Neural cell (in vitro differentiated cells): ENCODE data around the gene MSANTD3. TPM values are rescaled to one million over a fixed set of nuclear protein-coding genes. Genes with fewer than 3 reads are reported as not detected.

Source experiments
- H2AFZ ChIP-seq: fragments of 200-600, 300-800 bp; sonication (generic), shearing (Covaris generic); 2 replicates; pipeline ENCODE4 v1.6.0; 2014; ENCODE audit warnings: low read depth, mild to moderate bottlenecking, antibody characterized with exemption, low read length, moderate library complexity
- H3F3A ChIP-seq: fragments of 200-600 bp; shearing (Covaris generic); 2 replicates; pipeline ENCODE4 v1.6.1; 2016; ENCODE audit warnings: mild to moderate bottlenecking, moderate library complexity, mixed read lengths, antibody characterized with exemption, low read length; ENCODE audit not compliant: insufficient read depth, poor library complexity, severe bottlenecking
- H3K27ac ChIP-seq: fragments of 200-600, 300-800 bp; sonication (generic), shearing (Covaris generic); 2 replicates; pipeline ENCODE4 v1.5.1; 2014; ENCODE audit warnings: mild to moderate bottlenecking, low read length, moderate library complexity
- H3K27me3 ChIP-seq: fragments of 300-800, 200-600 bp; sonication (generic), shearing (Covaris generic); 2 replicates; pipeline ENCODE4 v1.6.0; 2014; ENCODE audit warnings: mild to moderate bottlenecking, low read depth, low read length, moderate library complexity; ENCODE audit not compliant: insufficient read depth
- H3K36me3 ChIP-seq: fragments of 300-800, 200-600 bp; sonication (generic), shearing (Covaris generic); 2 replicates; pipeline ENCODE4 v1.5.1; 2014; ENCODE audit warnings: mild to moderate bottlenecking, antibody characterized with exemption, low read length, moderate library complexity; ENCODE audit not compliant: insufficient read depth
- H3K4me2 ChIP-seq: fragments of 300-800, 200-600 bp; sonication (generic), shearing (Covaris generic); 2 replicates; pipeline ENCODE4 v1.6.0; 2014; ENCODE audit warnings: mild to moderate bottlenecking, low read length
- H3K4me3 ChIP-seq: fragments of 300-800, 200-600 bp; sonication (generic), shearing (Covaris generic); 2 replicates; pipeline ENCODE4 v1.5.1; 2014; ENCODE audit warnings: mild to moderate bottlenecking, low read length, moderate library complexity
- H3K79me2 ChIP-seq: fragments of 200-600 bp; shearing (Covaris generic); replicated peaks from 2 replicates; pipeline ENCODE4 v1.6.0; 2014; ENCODE audit warnings: mild to moderate bottlenecking, low read length, moderate library complexity; ENCODE audit not compliant: insufficient read depth
- H3K9ac ChIP-seq: fragments of 300-800, 200-600 bp; sonication (generic), shearing (Covaris generic); 2 replicates; pipeline ENCODE4 v1.6.1; 2016; ENCODE audit warnings: mild to moderate bottlenecking, low read length, mixed read lengths
- H3K9me2 ChIP-seq: fragments of 200-600 bp; shearing (Covaris generic); 2 replicates; pipeline ENCODE4 v1.6.1; 2016; ENCODE audit warnings: mild to moderate bottlenecking, low read length, mixed read lengths; ENCODE audit not compliant: insufficient read depth
- H3K9me3 ChIP-seq: fragments of 200-600, 300-800 bp; sonication (generic), shearing (Covaris generic); 2 replicates; pipeline ENCODE4 v1.6.1; 2016; ENCODE audit warnings: mild to moderate bottlenecking, mixed run types, low read length, moderate library complexity, mixed read lengths
- H4K20me1 ChIP-seq: fragments of 200-600 bp; shearing (Covaris generic); 2 replicates; pipeline ENCODE4 v1.6.1; 2016; ENCODE audit warnings: mild to moderate bottlenecking, mixed run types; ENCODE audit not compliant: insufficient read depth
- EP300 ChIP-seq: fragments of 450-650 bp; conservative IDR thresholded peaks from 2 replicates; pipeline ENCODE4 v1.6.1; 2014; ENCODE audit warnings: antibody characterized with exemption, mild to moderate bottlenecking, moderate library complexity; ENCODE audit not compliant: poor library complexity, severe bottlenecking
- EZH2 ChIP-seq: fragments of 200-600, 300-800 bp; shearing (Covaris generic), sonication (generic); IDR thresholded peaks from 2 replicates; pipeline ENCODE4 v1.6.1; 2014; ENCODE audit warnings: antibody characterized with exemption, low read length, borderline replicate concordance, mild to moderate bottlenecking; ENCODE audit not compliant: insufficient read depth, poor library complexity, severe bottlenecking
- MXI1 ChIP-seq: fragments of 450-650 bp; conservative IDR thresholded peaks from 2 replicates; pipeline ENCODE4 v1.6.1; 2014; ENCODE audit warnings: antibody characterized with exemption, mild to moderate bottlenecking; ENCODE audit not compliant: poor library complexity, severe bottlenecking
- POLR2AphosphoS5 ChIP-seq: IDR thresholded peaks from 2 replicates; pipeline ENCODE4 v1.6.1; 2012
- RAD21 ChIP-seq: fragments of 450-650 bp; conservative IDR thresholded peaks from 2 replicates; pipeline ENCODE4 v1.6.1; 2014; ENCODE audit warnings: antibody characterized with exemption, mild to moderate bottlenecking, moderate library complexity
- SMC3 ChIP-seq: fragments of 450-650 bp; conservative IDR thresholded peaks from 2 replicates; pipeline ENCODE4 v1.6.1; 2014; ENCODE audit warnings: antibody characterized with exemption, mild to moderate bottlenecking, moderate library complexity; ENCODE audit not compliant: poor library complexity
- TAF1 ChIP-seq: IDR thresholded peaks from 2 replicates; pipeline ENCODE4 v1.6.1; 2012; ENCODE audit warnings: low read depth
- polyA plus RNA-seq: library from polyadenylated mRNA; depleted of rRNA; stranded (reverse); fragments of >200 nt; gene quantifications from 2 replicates; pipeline ENCODE4 v1.2.3, GENCODE V29; 2014
- TF ChIP-seq, protein P1 (sequence below): fragments of 450-650 bp; IDR thresholded peaks from 2 replicates; pipeline ENCODE4 v1.5.1; 2014; ENCODE audit warnings: antibody characterized with exemption, mild to moderate bottlenecking, moderate library complexity; ENCODE audit not compliant: poor library complexity, severe bottlenecking
- TF ChIP-seq, protein P2 (sequence below): IDR thresholded peaks from 2 replicates; pipeline ENCODE4 v1.6.1; 2012; ENCODE audit warnings: borderline replicate concordance

Gene MSANTD3
- polyA plus RNA-seq, 1 donor from 2014 or later = 82.6 TPM

DNA sequence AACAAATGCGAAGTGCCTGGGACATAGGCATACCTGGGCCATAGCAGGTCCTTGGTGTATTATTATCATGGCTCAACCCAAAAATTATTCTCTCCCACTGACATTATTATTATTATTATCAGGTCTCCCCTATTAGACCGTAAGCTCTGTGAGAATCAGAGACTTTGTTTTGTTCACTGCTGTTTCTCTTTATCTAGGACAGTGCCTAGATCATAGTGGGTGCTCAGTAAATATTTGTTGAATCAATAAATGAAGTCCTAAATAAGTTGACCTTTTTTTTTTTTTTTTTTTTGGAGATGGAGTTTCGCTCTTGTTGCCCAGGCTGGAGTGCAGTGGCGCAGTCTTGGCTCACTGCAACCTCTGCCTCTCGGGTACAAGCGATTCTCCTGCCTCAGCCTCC is 41.1 kb downstream of the MSANTD3 start:
- no peaks in the 10 kb centered on the region for H4K20me1 ChIP-seq
- no peaks in the 10 kb centered on the region for H3K36me3 ChIP-seq
- no peak overlapping the region for H3K4me2 ChIP-seq
- no peak overlapping the region for H3K4me3 ChIP-seq
- H3K27ac ChIP-seq = no peak overlapping the region
- no peak overlapping the region for H3K9ac ChIP-seq
- H2AFZ ChIP-seq = no peak overlapping the region
- H3K79me2 ChIP-seq = no peaks in the 10 kb centered on the region
- H3K9me3 ChIP-seq = no peaks in the 10 kb centered on the region
- no peaks in the 10 kb centered on the region for H3K9me2 ChIP-seq
- H3K27me3 ChIP-seq = no peaks in the 10 kb centered on the region
- no peaks in the 10 kb centered on the region for H3F3A ChIP-seq
- TF ChIP-seq TAF1 = no peak
- TF ChIP-seq, protein P1, sequence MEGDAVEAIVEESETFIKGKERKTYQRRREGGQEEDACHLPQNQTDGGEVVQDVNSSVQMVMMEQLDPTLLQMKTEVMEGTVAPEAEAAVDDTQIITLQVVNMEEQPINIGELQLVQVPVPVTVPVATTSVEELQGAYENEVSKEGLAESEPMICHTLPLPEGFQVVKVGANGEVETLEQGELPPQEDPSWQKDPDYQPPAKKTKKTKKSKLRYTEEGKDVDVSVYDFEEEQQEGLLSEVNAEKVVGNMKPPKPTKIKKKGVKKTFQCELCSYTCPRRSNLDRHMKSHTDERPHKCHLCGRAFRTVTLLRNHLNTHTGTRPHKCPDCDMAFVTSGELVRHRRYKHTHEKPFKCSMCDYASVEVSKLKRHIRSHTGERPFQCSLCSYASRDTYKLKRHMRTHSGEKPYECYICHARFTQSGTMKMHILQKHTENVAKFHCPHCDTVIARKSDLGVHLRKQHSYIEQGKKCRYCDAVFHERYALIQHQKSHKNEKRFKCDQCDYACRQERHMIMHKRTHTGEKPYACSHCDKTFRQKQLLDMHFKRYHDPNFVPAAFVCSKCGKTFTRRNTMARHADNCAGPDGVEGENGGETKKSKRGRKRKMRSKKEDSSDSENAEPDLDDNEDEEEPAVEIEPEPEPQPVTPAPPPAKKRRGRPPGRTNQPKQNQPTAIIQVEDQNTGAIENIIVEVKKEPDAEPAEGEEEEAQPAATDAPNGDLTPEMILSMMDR = no peak
- TF ChIP-seq EP300 = no peak
- TF ChIP-seq SMC3 = no peak
- TF ChIP-seq, protein P2, sequence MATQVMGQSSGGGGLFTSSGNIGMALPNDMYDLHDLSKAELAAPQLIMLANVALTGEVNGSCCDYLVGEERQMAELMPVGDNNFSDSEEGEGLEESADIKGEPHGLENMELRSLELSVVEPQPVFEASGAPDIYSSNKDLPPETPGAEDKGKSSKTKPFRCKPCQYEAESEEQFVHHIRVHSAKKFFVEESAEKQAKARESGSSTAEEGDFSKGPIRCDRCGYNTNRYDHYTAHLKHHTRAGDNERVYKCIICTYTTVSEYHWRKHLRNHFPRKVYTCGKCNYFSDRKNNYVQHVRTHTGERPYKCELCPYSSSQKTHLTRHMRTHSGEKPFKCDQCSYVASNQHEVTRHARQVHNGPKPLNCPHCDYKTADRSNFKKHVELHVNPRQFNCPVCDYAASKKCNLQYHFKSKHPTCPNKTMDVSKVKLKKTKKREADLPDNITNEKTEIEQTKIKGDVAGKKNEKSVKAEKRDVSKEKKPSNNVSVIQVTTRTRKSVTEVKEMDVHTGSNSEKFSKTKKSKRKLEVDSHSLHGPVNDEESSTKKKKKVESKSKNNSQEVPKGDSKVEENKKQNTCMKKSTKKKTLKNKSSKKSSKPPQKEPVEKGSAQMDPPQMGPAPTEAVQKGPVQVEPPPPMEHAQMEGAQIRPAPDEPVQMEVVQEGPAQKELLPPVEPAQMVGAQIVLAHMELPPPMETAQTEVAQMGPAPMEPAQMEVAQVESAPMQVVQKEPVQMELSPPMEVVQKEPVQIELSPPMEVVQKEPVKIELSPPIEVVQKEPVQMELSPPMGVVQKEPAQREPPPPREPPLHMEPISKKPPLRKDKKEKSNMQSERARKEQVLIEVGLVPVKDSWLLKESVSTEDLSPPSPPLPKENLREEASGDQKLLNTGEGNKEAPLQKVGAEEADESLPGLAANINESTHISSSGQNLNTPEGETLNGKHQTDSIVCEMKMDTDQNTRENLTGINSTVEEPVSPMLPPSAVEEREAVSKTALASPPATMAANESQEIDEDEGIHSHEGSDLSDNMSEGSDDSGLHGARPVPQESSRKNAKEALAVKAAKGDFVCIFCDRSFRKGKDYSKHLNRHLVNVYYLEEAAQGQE = no peak
- no peak for TF ChIP-seq MXI1
- no peak for TF ChIP-seq EZH2

DNA sequence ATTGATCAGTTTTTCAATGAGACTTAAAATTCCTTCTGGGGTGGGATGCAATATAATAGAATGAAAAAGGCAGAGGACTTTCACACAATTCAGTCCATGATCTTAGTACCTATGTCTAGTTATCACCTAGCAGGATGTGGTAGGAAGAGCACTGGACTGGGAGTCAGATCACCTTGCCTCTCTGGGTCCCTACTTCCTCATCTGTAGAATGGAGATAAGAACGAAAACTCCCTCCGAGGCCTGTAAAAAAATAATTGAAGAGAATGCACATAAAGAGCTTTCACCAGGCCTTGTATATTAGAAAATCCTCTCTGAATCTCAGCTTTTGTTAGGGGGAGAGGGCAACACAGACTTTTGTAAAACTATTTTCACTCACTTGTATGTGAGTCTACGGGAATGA is 45.3 kb downstream of the MSANTD3 start:
- peak overlapping the region; percentile 70 for H3K27ac ChIP-seq
- TF ChIP-seq, protein P2 = no peak
- TF ChIP-seq EZH2 (no peak), SMC3 (no peak), POLR2AphosphoS5 (no peak), MXI1 (no peak), EP300 (no peak), RAD21 (no peak), TAF1 (no peak)
- TF ChIP-seq, protein P1 = no peak
- H2AFZ ChIP-seq = peak overlapping the region; percentile 45
- H3K9me3 ChIP-seq = no peaks in the 10 kb centered on the region
- peak overlapping the region; percentile 97 for H3K9ac ChIP-seq
- no peaks in the 10 kb centered on the region for H4K20me1 ChIP-seq
- peak overlapping the region; percentile 55 for H3K4me2 ChIP-seq
- H3K79me2 ChIP-seq = peaks cover 30% of the 10 kb centered on the region
- peak overlapping the region; percentile 62 for H3K4me3 ChIP-seq
- H3K9me2 ChIP-seq = no peaks in the 10 kb centered on the region
- H3F3A ChIP-seq = no peaks in the 10 kb centered on the region
- H3K36me3 ChIP-seq = no peaks in the 10 kb centered on the region
- H3K27me3 ChIP-seq = no peaks in the 10 kb centered on the region
